ENCODE results near the gene MSRB2.

The MSRB2 gene

GRCh38 chr10:23114228-23114850 lies 19.0 kb downstream of the MSRB2 start:
- no peak for DNase-seq

- DNase-seq = no peak
These were observed 21.3 kb downstream of the MSRB2 start for GRCh38 chr10:23116486-23117205.

GRCh38 chr10:23120001-23120934 lies 24.9 kb downstream of the MSRB2 start:
- DNase-seq = no peak

GRCh38 chr10:23121135-23121534 lies 25.8 kb downstream of the MSRB2 start:
- DNase-seq = no peak

- DNase-seq = no peak
These were observed 41.1 kb downstream of the MSRB2 start for GRCh38 chr10:23136462-23136861.

- DNase-seq = no peak
These were observed 44.3 kb downstream of the MSRB2 start for GRCh38 chr10:23139677-23140076.

- no peak for DNase-seq
These were observed 46.6 kb downstream of the MSRB2 start for GRCh38 chr10:23141995-23142394.

- no peak for DNase-seq
These were observed 50.9 kb downstream of the MSRB2 start for GRCh38 chr10:23146258-23146657.

GRCh38 chr10:23147035-23147434 lies 51.7 kb downstream of the MSRB2 start:
- no peak for DNase-seq

- no peak for DNase-seq
These were observed 52.8 kb downstream of the MSRB2 start for GRCh38 chr10:23148214-23148613.

GRCh38 chr10:23150091-23150490 lies 54.7 kb downstream of the MSRB2 start:
- no peak for DNase-seq

GRCh38 chr10:23150610-23151009 lies 55.2 kb downstream of the MSRB2 start:
- no peak for DNase-seq

- DNase-seq = no peak
These were observed 55.7 kb downstream of the MSRB2 start for GRCh38 chr10:23151071-23151470.

- DNase-seq = no peak
These were observed 59.8 kb downstream of the MSRB2 start for GRCh38 chr10:23155169-23155568.

GRCh38 chr10:23156447-23157150 lies 61.2 kb downstream of the MSRB2 start:
- no peak for DNase-seq

GRCh38 chr10:23157239-23157681 lies 61.9 kb downstream of the MSRB2 start:
- no peak for DNase-seq

- DNase-seq = peak; percentile 49
These were observed 62.5 kb downstream of the MSRB2 start for GRCh38 chr10:23157691-23158369.

GRCh38 chr10:23158370-23158769 lies 63.0 kb downstream of the MSRB2 start:
- DNase-seq = peak; percentile 46

- peak; percentile 37 for DNase-seq
These were observed 76.0 kb downstream of the MSRB2 start for GRCh38 chr10:23171232-23171876.
